MM.1S (cell line): ENCODE data around the gene KRTAP19-6.

Source experiments
- DNase-seq: peaks from one replicate; pipeline ENCODE4 v3.0.0-alpha.2; 2015
- H2AFZ ChIP-seq: fragments of 300-600 bp; sonication (generic); 2 replicates; pipeline ENCODE4 v1.6.0; 2016; ENCODE audit warnings: antibody characterized with exemption, low read length
- H3F3A ChIP-seq: fragments of 300-600 bp; sonication (generic); 2 replicates; pipeline ENCODE4 v1.6.1; 2016; ENCODE audit warnings: mild to moderate bottlenecking, antibody characterized with exemption, low read length, moderate library complexity, mixed read lengths; ENCODE audit not compliant: insufficient read depth
- H3K27ac ChIP-seq: fragments of 300-600 bp; sonication (generic); 2 replicates; pipeline ENCODE4 v1.5.1; 2016; ENCODE audit warnings: mild to moderate bottlenecking, low read length
- H3K27me3 ChIP-seq: fragments of 300-600 bp; sonication (generic); replicated peaks from 2 replicates; pipeline ENCODE4 v1.6.0; 2016; ENCODE audit warnings: low read length; ENCODE audit not compliant: insufficient read depth
- H3K36me3 ChIP-seq: fragments of 300-600 bp; sonication (generic); replicated peaks from 2 replicates; pipeline ENCODE4 v1.6.1; 2016; ENCODE audit warnings: mild to moderate bottlenecking, low read length, mixed read lengths; ENCODE audit not compliant: insufficient read depth
- H3K4me1 ChIP-seq: fragments of 300-600 bp; sonication (generic); 2 replicates; pipeline ENCODE4 v1.6.1; 2016; ENCODE audit warnings: low read length, mixed read lengths
- H3K4me2 ChIP-seq: fragments of 300-600 bp; sonication (generic); 2 replicates; pipeline ENCODE4 v1.6.0; 2016; ENCODE audit warnings: low read depth, low read length
- H3K4me3 ChIP-seq: fragments of 300-600 bp; sonication (generic); 2 replicates; pipeline ENCODE4 v1.5.1; 2016; ENCODE audit warnings: low read length, mixed read lengths
- H3K79me2 ChIP-seq: fragments of 300-600 bp; sonication (generic); 2 replicates; pipeline ENCODE4 v1.6.1; 2016; ENCODE audit warnings: mixed run types, low read length, mixed read lengths
- H3K9ac ChIP-seq: fragments of 300-600 bp; sonication (generic); 2 replicates; pipeline ENCODE4 v1.6.1; 2016; ENCODE audit warnings: low read length, mixed read lengths
- H3K9me2 ChIP-seq: fragments of 300-600 bp; sonication (generic); replicated peaks from 2 replicates; pipeline ENCODE4 v1.6.1; 2016; ENCODE audit warnings: mild to moderate bottlenecking, low read length, mixed read lengths; ENCODE audit not compliant: insufficient read depth
- H3K9me3 ChIP-seq: fragments of 300-600 bp; sonication (generic); replicated peaks from 2 replicates; pipeline ENCODE4 v1.6.1; 2016; ENCODE audit warnings: mild to moderate bottlenecking, low read length, mixed read lengths; ENCODE audit not compliant: insufficient read depth
- H4K20me1 ChIP-seq: fragments of 300-600 bp; sonication (generic); 2 replicates; pipeline ENCODE4 v1.6.1; 2016; ENCODE audit warnings: mild to moderate bottlenecking, low read length, moderate library complexity, mixed read lengths; ENCODE audit not compliant: insufficient read depth
- CTCF ChIP-seq: fragments of 300-600 bp; sonication (generic); IDR thresholded peaks from 2 replicates; pipeline ENCODE4 v1.5.1; 2016; ENCODE audit warnings: antibody characterized with exemption, low read length, mixed read lengths
- EZH2 ChIP-seq: fragments of 300-600 bp; sonication (generic); optimal IDR thresholded peaks from 2 replicates; pipeline ENCODE3; 2017; ENCODE audit warnings: low read depth, mild to moderate bottlenecking, antibody characterized with exemption, low read length, mixed read lengths
- EZH2phosphoT487 ChIP-seq: fragments of 300-600 bp; sonication (generic); IDR thresholded peaks from 2 replicates; pipeline ENCODE4 v1.6.1; 2018; ENCODE audit warnings: antibody characterized with exemption, low read length

KRTAP19-6 gene

GRCh38 chr21:30555095-30555494 is 13.4 kb upstream of the KRTAP19-6 start:
- Histone ChIP-seq H3F3A (no peaks in the 10 kb centered on the region), H3K9me2 (no peaks in the 10 kb centered on the region), H3K79me2 (no peaks in the 10 kb centered on the region), H3K9me3 (no peaks in the 10 kb centered on the region), H3K9ac (no peak overlapping the region), H3K4me1 (no peaks in the 10 kb centered on the region), H3K36me3 (no peaks in the 10 kb centered on the region), H4K20me1 (no peaks in the 10 kb centered on the region), H3K27ac (no peak overlapping the region), H3K4me3 (no peak overlapping the region), H3K27me3 (no peaks in the 10 kb centered on the region), H2AFZ (no peak overlapping the region), H3K4me2 (no peak overlapping the region)
- DNase-seq = no peak
- no peak for TF ChIP-seq EZH2phosphoT487
- TF ChIP-seq CTCF = no peak
- no peak for TF ChIP-seq EZH2

GRCh38 chr21:30552782-30553181 is 11.1 kb upstream of the KRTAP19-6 start:
- no peak overlapping the region for H3K4me3 ChIP-seq
- no peak overlapping the region for H3K27ac ChIP-seq
- H3K36me3 ChIP-seq = no peaks in the 10 kb centered on the region
- TF ChIP-seq EZH2phosphoT487 = no peak
- no peak for TF ChIP-seq CTCF
- TF ChIP-seq EZH2 = no peak
- H3K9me3 ChIP-seq = no peaks in the 10 kb centered on the region
- H3K9ac ChIP-seq = no peak overlapping the region
- no peak overlapping the region for H2AFZ ChIP-seq
- no peaks in the 10 kb centered on the region for H3K27me3 ChIP-seq
- H3K9me2 ChIP-seq = no peaks in the 10 kb centered on the region
- H3K4me2 ChIP-seq = no peak overlapping the region
- H4K20me1 ChIP-seq = no peaks in the 10 kb centered on the region
- H3K4me1 ChIP-seq = no peaks in the 10 kb centered on the region
- H3K79me2 ChIP-seq = no peaks in the 10 kb centered on the region
- DNase-seq = no peak
- no peaks in the 10 kb centered on the region for H3F3A ChIP-seq

GRCh38 chr21:30518876-30519275 is 22.8 kb downstream of the KRTAP19-6 start:
- Histone ChIP-seq H3K9me3 (no peaks in the 10 kb centered on the region), H3K9ac (no peak overlapping the region), H3K4me1 (no peaks in the 10 kb centered on the region), H3K79me2 (no peaks in the 10 kb centered on the region), H3K4me2 (no peak overlapping the region), H3K27ac (no peak overlapping the region), H2AFZ (no peak overlapping the region), H3K9me2 (no peaks in the 10 kb centered on the region), H3K27me3 (no peaks in the 10 kb centered on the region), H3F3A (no peaks in the 10 kb centered on the region), H4K20me1 (no peaks in the 10 kb centered on the region), H3K36me3 (no peaks in the 10 kb centered on the region), H3K4me3 (no peak overlapping the region)
- DNase-seq = no peak
- TF ChIP-seq EZH2phosphoT487 (no peak), EZH2 (no peak), CTCF (no peak)
